ENCODE measurements around the gene ELOVL2.
"Not testable (repeated sequence)": the region's sequence is repeated elsewhere in the genome, so short reads cannot be mapped to it uniquely, and the experiment has no call there.

ELOVL2 gene, protein sequence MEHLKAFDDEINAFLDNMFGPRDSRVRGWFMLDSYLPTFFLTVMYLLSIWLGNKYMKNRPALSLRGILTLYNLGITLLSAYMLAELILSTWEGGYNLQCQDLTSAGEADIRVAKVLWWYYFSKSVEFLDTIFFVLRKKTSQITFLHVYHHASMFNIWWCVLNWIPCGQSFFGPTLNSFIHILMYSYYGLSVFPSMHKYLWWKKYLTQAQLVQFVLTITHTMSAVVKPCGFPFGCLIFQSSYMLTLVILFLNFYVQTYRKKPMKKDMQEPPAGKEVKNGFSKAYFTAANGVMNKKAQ

DNA sequence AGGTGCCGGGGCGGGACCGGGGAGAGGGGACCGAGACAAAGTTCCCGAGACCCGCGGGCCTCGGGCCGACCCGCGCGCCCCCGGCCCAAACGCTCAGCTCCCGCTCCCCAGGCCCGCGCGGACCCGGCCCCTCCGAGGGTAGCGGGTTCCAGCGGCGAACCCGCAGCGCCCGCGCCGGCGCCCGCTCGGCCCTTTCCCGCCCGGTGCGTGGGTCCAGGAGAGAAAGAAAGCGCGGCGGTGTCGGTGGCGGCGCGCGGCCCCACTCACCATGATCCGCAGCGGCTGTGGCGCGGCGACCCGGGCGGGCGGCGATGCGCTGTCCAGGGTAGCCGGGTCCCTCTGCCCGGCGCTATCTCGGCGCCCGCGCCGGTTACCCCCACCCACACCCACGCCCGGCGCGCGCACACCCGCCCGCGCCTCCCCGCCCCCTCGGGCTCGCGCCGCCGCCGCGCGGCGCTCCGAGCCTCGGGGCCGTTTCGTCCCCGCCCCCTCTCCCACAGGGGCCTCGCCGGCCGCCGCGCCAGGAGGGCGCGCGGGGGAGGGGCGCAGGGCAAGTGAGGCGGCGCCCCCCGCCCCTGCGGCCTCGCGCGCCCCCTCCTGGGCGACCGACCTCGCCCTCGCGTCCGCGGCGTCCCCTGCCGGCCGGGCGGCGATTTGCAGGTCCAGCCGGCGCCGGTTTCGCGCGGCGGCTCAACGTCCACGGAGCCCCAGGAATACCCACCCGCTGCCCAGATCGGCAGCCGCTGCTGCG, at the start of gene ELOVL2:
Gene ELOVL2, minus strand, starts transcription at position 345 of the 751 bp plus-strand sequence. Its CDS starts 75 bp downstream, at position 270.
- no peak for DNase-seq (ENCODE audit: low read depth)

DNA sequence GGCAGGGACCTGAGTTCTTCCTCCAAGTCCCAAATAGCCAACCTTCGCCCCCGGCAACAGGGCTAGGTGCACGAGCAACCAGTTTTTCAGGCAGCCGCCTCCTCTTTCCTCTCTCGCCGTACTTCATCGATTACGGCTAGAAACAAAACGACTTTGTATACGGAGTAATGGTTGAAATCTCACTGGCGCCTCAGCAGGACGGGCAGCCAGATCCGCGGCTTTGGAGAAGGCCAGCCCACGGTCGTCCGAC, 49.2 kb upstream of the ELOVL2 start:
- no peak for DNase-seq (ENCODE audit: low read depth)

DNA sequence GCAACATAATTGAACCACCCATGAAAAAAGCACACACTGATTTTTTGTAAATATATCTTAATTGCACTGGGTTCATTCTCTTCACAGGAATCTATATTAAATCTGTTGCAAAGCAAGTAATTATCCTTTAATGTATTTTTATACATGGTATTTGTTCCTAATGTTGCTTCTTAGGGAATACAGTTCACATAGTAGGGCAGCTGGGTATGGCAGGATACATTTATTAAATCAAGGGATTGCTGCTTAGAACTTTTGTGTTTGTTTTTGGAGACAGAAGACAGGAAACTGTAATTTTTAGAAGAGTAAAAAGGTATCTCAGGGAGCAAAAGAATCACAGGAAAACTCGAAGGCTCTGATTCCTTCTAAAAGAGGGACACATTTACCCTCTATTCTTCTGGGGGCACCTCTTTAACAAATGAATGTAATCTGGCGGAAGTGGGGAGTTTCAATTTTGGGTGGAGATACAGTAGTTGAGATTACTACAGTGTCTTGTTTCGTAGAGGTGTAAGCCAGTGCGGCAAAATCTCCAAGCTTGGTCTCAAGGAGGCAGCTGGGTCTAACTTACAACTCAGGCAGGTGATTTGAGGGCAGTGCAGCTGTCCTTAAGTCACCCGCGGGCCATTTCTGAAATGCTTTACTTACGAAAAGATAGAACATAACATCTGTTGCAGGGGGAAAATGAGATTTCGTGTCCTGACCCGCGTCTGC, 48.7 kb upstream of the ELOVL2 start:
- no peak for DNase-seq (ENCODE audit: low read depth)

DNA sequence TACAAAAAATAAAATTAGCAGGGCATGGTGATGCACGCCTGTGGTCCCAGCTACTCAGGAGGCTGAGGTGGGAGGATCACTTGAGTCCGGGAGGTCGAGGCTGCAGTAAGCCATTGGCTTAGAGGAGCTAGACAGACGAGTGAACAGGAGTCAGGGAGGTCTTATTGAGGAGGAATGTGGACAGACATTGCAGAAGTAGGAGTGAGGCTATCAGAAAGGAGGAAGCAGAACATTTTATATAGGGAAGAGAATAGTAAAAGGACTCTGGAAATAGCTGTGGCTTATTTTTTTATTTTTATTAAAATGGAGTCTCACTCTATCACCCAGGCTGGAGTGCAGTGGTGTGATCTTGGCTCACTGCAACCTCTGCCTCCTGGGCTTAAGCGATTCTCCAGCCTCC, 47.0 kb upstream of the ELOVL2 start:
- DNase-seq (ENCODE audit: low read depth), result not testable (repeated sequence)

DNA sequence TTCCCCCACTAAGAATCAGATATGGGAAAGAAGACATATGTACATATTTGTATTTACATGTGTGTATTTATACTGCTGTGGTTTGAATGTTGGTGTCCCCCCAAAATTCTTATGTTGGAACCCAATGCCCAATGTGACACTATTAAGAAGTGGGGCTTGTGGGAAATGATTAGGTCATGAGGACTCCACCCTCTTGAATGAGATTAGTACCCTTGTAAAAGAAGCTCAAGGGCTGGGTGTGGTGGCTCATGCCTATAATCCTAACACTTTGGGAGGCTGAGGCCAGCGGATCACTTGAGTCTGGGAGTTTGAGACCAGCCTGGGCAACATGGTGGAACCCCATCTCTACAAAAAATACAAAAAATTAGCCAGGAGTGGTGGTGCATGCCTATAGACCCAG, 45.6 kb upstream of the ELOVL2 start:
- DNase-seq (ENCODE audit: low read depth), result no peak

DNA sequence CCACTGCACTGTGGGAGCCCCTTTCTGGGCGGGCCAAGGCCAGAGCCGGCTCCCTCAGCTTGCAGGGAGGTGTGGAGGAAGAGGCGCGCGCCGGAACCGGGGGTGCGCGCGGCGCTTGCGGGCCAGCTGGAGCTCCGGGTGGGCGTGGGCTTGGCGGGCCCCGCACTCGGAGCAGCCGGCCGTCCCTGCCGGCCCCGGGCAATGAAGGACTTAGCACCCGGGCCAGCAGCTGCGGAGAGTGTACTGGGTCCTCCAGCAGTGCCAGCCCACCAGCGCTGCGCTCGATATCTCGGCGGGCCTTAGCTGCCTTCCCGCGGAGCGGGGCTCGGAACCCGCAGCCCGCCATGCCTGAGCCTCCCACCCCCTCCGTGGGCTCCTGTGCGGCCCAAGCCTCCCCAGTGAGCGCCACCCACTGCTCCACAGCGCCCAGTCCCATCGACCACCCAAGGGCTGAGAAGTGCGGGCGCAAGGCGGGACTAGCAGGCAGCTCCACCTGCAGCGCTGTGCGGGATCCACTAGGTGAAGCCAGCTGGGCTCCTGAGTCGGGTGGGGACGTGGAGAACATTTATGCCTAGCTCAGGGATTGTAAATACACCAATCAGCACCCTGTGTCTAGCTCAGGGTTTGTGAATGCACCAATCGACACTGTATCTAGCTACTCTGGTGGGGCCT, 43.2 kb upstream of the ELOVL2 start:
- DNase-seq (ENCODE audit: low read depth), result not testable (repeated sequence)

DNA sequence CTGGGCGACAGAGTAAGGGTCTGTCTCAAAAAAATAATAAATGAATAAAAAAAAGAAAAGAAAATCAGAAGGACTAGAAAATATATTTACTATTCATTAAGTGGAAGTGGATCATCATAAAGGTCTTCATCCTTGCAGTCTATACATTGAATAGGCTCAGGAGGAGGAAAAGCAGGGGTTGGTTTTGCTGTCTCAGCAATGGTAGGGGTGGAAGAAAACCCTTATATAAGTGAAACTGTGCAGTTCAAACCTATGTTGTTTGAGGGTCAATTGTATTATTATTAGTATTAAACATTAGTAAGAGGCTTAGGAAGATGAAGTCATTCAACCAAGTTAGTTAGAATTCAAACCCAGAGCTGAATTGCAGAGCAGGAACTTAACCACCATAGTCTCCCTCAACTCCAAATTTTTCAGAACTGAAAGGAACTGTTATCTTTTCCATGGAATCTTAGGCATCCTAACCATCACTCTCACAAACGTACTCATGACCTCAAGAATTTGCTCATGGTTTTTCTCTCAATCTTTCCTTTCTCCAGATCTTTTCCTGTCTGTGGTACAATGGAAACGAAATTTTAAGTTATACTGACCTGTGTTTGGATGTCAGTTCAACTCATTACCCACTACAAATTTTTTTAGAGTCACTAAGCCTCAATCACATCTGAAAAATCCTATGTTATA, 41.8 kb upstream of the ELOVL2 start:
- DNase-seq (ENCODE audit: low read depth), result no peak

DNA sequence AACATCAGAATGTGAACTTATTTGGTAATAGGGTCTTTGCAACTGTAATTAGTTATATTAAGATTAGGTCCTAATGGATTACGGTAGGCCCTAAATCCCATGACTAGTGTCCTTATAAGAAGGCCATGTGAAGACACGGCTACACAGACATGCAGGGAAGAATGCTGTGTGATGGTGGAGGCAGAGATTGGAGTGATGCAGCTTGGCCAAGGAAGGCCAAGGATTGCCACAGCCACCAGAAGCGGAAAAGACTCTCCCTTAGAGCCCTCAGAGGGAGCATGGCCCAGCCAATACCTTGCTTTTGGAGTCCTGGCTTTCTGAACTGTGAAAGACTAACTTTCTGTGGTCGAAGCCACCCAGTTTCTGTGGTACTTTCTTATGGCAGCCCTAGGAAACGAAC, 39.9 kb upstream of the ELOVL2 start:
- DNase-seq (ENCODE audit: low read depth), result no peak

DNA sequence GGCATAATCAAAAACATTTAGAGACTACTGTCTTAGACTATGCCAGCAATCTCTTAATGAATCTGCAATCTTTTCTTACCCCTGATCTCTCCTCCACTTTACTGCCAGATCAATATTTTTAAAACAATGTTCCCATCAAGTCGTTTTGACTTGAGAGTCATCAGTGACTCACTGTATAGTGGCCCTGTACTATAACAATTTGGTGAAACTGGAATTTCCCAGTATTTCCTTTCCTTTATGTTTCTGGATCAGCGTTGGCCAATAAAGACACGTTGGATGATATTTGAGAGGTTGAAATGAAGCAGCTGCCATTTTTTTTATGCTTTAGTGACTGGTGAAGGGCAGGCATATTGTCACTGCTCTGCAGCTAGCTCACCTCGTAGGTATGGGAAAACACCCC, 39.4 kb upstream of the ELOVL2 start:
- no peak for DNase-seq (ENCODE audit: low read depth)

DNA sequence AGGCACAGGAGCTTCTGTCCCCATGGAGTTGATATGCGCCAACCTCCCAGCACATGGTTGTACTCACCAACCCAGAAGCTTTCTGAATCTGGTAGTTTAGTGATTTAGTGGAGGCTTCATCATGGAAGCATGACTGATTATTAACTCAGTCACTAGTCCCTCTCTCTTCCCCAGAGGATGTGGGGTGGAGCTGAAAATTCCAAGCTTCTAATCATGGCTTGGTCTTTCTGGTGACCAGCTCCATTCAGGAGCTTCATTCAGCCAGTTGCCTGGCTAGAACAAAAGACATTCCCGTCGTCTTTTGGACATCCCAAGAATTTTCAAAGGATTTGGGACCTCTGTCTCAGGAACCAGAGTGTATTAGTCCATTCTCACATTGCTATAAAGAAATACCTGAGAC, 36.2 kb upstream of the ELOVL2 start:
- no peak for DNase-seq (ENCODE audit: low read depth)

DNA sequence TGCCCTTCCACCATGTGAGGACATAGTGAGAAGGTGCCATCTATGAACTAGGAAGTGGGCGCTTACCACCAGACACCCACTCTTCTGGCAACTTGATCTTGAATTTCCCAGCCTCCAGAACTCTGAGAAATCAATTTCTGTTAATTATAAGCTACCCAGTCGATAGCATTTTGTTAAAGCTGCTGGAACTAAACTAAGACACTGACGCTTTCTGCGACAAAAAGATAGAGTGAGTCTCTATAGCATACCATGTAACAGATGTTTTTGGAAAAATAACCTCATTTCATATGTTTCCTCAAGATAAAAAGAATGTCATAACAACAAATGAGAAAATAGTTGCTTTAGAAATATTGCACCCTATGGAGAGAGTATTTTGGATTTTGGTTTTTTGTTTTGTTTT, 34.2 kb upstream of the ELOVL2 start:
- DNase-seq (ENCODE audit: low read depth), result no peak

DNA sequence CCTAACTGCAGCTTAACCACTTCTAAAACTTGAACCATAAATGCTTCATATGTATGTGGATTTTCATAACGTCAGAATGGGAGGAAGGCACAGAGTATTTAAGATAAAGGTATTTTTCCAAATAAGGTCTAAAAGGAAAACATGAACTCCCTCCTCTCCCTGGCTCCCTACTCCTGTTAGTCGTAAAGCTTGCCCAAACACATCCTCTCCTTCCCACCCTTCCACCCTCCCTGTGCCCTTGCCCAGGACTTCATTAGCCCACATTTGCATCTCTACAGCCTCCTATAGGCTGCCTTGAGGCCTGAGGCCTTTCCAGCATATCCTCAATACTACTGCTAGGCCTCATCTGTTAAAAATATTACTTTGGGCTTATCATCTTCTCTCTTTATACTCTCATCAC, 32.4 kb upstream of the ELOVL2 start:
- no peak for DNase-seq (ENCODE audit: low read depth)

DNA sequence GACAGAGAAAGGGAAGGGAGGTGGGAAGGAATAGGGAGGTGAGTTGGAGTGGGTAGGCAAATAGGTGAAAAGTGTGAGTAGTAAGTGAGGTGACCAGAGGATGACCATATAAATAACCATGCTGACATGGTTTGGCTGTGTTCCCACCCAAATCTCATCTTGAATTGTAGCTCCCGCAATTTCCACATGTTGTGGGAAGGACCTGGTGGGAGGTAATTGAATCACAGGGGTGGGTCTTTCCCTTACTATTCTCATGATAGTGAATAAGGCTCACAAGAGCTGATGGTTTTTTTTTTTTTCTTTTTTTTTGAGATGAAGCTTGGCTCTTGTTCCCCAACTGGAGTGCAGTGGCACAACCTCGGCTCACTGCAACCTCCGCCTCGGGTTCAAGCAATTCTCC, 28.0 kb upstream of the ELOVL2 start:
- DNase-seq (ENCODE audit: low read depth), result no peak

DNA sequence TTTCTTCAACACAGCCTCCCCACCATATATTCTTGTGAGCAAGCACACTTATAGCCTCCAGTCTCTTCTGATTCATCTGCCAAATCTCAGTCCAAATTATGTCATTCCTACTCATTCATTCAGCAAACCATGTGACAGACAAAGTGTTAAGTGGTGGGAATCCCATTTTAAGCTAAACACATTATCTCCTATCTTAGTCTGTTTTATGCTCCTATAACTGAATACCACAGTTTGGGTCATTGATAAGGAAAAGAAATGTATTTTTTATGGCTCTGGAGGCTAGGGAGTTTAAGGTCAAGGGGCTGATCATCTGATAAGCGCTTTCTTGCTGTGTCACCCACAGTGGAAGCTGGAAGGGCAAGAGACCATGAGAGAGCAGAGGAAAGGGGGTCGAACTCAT, 25.7 kb upstream of the ELOVL2 start:
- DNase-seq (ENCODE audit: low read depth), result no peak

DNA sequence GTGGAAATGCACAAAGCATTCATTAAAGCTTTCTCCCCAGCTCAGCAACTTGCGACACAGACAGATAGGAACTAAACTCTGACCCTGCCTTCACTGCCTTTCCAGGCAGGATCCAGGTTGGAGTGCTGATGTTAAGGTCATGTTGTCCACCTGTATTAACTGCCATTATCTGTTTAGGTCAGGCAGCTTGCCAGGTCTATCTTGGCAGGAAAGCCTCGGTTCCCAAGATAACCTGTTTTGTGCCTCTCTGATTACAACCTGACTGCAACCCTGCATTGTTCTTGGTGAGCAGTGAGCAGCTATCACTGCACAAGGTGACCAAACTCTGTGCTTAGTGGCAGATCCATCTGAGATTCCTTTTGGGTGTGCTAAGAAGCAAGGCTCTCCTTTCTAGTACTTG, 23.2 kb upstream of the ELOVL2 start:
- no peak for DNase-seq (ENCODE audit: low read depth)

DNA sequence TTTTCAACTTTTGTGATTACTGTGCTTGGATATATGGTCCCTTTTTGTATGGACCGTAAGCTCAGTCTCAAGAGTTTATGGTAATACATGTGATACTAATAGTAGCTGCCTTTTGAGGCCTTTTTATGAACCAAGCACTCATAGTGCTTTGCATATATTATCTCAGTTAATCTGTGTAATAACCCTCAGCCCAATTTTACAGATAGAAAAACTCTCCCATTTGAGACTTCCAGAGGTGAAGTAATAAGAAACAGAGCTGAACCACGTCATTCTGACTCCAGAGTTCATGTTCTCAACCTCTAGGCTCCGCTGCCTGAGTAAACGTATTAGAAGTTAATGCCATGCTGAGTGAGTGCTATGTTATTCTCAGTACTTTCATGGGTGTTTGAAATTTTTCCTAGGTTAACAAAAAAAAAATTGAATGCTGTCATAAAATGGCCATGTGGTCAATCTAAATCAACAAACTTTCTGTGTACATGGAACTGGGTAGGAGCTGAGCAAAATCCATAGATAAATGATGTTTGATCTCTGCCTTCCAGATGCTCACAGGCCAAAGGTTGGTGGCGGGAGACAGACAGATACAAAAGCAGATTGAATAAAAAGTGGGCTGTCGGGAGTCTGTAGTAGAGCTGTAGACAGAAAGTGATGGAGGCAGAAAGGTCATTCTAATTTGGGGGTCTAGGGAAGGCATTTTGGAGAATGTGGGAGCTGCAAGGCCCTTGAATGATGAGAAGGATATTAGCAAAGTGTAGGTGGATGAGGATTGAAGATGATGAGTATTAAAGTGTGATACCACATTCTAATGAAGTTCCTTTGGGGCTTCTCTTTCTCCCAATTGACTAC, 22.6 kb upstream of the ELOVL2 start:
- no peak for DNase-seq (ENCODE audit: low read depth)

DNA sequence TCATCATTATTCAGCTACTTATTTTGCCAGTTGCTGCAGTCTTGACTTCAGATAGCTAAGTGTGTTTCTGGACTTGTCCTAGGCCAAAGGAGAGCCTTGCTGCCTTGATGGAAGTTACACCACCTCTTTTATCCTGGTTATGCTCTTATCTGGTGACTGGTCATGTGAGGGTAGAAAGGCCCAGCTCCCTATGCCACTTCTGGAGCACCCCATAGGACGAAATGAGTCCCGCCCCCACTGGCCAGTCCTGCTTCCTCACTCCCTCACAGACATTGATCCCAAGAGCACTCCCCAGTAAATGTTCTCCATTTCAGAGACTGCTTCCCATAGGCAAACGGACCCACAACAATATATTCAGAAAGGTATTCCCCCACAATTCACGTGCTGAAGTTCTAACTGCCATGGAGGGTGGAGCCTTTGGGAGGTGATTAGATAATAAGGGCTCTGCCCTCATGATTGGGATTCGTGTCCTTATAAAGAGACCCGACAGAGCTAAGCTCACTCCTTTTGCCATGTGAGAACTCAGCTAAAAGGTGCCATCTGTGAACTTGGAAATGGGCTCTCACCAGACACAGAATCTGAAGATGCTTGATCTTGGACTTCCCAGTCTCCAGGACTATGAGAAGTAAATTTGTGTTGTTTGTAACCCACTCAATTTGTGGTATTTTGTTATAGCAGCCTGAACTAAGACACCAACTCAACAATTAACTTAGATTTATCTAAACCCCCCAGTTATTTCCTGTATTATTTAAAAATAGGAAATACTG, 21.5 kb upstream of the ELOVL2 start:
- DNase-seq (ENCODE audit: low read depth), result no peak

DNA sequence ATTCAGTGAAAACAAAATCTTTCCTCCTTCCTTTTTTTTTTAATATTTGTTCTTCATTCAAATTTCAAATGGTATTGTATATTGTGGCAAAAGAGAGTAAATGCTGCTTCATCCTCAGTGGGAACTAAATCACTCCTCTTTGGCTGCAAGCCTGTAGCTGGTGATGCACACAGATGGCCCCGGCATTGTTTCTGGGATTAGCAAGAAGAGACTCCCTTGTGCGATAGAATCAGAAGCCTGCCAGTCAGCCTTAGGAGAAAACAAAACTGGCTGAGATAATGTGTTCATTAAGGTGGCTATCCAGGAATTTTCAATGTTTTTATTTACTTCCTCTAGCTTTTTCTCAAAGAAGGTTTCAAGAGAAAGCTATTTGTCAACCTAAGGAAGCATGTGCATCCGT, 20.7 kb upstream of the ELOVL2 start:
- DNase-seq (ENCODE audit: low read depth), result no peak

DNA sequence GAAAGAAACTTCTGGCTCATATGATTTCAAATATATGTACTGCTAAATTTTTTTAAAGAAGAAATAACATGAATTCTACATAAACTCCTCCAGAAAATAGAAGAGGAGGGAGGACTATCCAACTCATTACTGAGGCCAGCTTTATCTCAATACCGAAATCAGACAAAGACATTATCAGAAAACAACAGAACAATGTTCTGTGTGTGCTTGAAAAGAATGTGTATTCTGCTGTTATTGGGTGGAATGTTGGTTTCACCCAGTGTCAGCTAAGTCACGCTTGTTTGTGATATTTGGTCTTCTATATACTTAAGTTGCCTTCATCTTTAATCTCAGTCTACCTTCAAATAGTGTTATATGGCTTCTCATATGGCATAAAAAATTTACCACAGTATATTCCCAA, 18.6 kb upstream of the ELOVL2 start:
- no peak for DNase-seq (ENCODE audit: low read depth)

DNA sequence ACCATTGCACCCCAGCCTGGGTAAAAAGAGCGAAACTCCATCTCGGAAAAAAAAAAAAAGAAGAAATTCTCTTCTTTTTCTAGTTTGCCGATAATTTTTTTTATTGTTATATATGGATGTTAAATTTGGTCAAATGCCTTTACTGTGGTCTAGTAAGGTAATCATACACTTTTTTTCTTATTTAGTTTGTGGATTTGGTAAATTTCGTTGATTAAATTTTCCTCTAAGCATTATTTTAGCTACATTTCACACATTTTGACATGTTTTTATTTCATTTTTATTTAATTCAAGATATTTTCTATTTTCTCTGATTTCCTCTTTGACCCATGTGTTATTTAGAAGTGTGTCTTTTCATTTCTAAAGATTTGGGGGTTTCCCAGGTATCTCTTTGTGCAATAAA, 18.0 kb upstream of the ELOVL2 start:
- DNase-seq (ENCODE audit: low read depth), result no peak

DNA sequence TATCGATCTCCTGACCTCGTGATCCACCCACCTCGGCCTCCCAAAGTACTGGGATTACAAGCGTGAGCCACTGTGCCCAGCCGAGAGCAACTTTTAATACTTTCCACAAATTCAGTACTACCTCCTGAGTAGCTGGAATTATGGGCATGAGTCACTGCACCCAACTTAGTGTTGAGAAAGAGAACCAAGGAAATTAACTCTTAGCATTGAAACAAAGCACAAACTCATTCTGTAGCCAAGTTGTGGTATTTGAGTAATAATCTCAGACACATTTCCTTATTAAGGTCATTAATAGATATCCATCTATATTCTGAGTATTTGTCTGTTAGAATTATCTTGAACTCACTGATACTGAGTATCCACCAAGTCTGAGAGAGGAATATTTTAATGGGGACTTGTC, 14.3 kb upstream of the ELOVL2 start:
- no peak for DNase-seq (ENCODE audit: low read depth)
